Measurements from ENCODE around the gene MRPL46. TPM values are rescaled to one million over a fixed set of nuclear protein-coding genes. Genes with fewer than 3 reads are reported as not detected.

The MRPL46 gene
- total and polyA plus RNA-seq, 2 of the 8 experiments (the other 6 are each of a cell fraction or from before 2014, with no cell fraction given): 17.2 to 24.5 TPM

- no peak overlapping the region for H3K4me2 ChIP-seq (ENCODE audit: insufficient read depth in 1 of 2, low read depth in 2 of 2, low read length in 2 of 2)
- no peak overlapping the region for H3K56ac ChIP-seq (replicated peaks; ENCODE audit: insufficient read length, low read depth, low read length)
- no peak overlapping the region for H2BK5ac ChIP-seq (ENCODE audit: low read depth, low read length)
- no peak overlapping the region for H4K8ac ChIP-seq (ENCODE audit: extremely low read depth, insufficient read depth, low read length)
- no peaks in the 10 kb centered on the region for H4K20me1 ChIP-seq (replicated peaks in 1 of 2; ENCODE audit: control insufficient read depth in 1 of 2, insufficient read depth in 2 of 2, low read length in 2 of 2)
- H3K9me3 ChIP-seq (ENCODE audit: insufficient read depth in 2 of 2, low read depth in 1 of 2, low read length in 1 of 2): no peaks in the 10 kb centered on the region
- no peak overlapping the region for H2BK12ac ChIP-seq (ENCODE audit: low read depth, low read length)
- no peak overlapping the region for H2BK20ac ChIP-seq (ENCODE audit: low read length)
- H3K14ac ChIP-seq (ENCODE audit: insufficient read length): no peak overlapping the region
- H2AK5ac ChIP-seq (ENCODE audit: low read depth, low read length): no peak overlapping the region
- POLR2A ChIA-PET (ENCODE audit: partially characterized antibody): interaction anchor here (1.1 kb wide), 1 partner anchor 103 kb away, joined by 3 read pairs; no protein-coding TSS in a partner anchor
- no peak overlapping the region for H3K18ac ChIP-seq (ENCODE audit: extremely low read depth, low read length)
- no peak overlapping the region for H4K91ac ChIP-seq (replicated peaks; ENCODE audit: insufficient read length, low read length)
- H3K27ac ChIP-seq (ENCODE audit: low read depth, low read length): no peak overlapping the region
- FAIRE-seq (no peak), DNase-seq (ENCODE audit: low read depth in 1 of 2, low spot score in 2 of 2) (no peak)
- H3K4me3 ChIP-seq (ENCODE audit: extremely low read depth in 1 of 4, insufficient read depth in 2 of 4, low read depth in 3 of 4, low read length in 4 of 4): no peak overlapping the region
- H3K9ac ChIP-seq (replicated peaks in 1 of 4; ENCODE audit: extremely low read depth in 1 of 4, low read depth in 3 of 4, low read length in 3 of 4): no peak overlapping the region
- no peaks in the 10 kb centered on the region for H3K79me1 ChIP-seq (ENCODE audit: low read depth, low read length)
- H3K36me3 ChIP-seq (ENCODE audit: control insufficient read depth in 2 of 4, insufficient read depth in 4 of 4, low read length in 3 of 4): peaks cover 0 to 9% (median 2%) of the 10 kb centered on the region in 4 experiments; a peak in 3 of 8 replicates
- 89% methylated on average over 5 of the region's 5 CpGs; no CpG with 5 or more reads in 1 of the 2 experiments for WGBS, 2 experiments (ENCODE audit: extremely low coverage in 1 of 2, insufficient coverage in 1 of 2, insufficient read length in 1 of 2, insufficient replicate concordance in 2 of 2, low coverage in 1 of 2, low lambda C conversion rate in 2 of 2, missing lambda C conversion rate in 1 of 2)
- no peaks in the 10 kb centered on the region for H3K23me2 ChIP-seq (ENCODE audit: low read depth, low read length)
- no peak overlapping the region for H2BK15ac ChIP-seq (ENCODE audit: low read length)
- no peaks in the 10 kb centered on the region for H3K79me2 ChIP-seq (ENCODE audit: control insufficient read depth in 1 of 2, insufficient read depth in 2 of 2, low read length in 2 of 2)
- no peak overlapping the region for H3K23ac ChIP-seq (ENCODE audit: insufficient read length)
- H4K5ac ChIP-seq (ENCODE audit: insufficient read length, low read depth, low read length): no peak overlapping the region
- H3K4ac ChIP-seq (replicated peaks; ENCODE audit: insufficient read length, low read depth, low read length): no peak overlapping the region
- H2AFZ ChIP-seq (ENCODE audit: low read length): no peak overlapping the region
- H2BK120ac ChIP-seq (replicated peaks; ENCODE audit: low read depth, low read length): no peak overlapping the region
- no peaks in the 10 kb centered on the region for H3K4me1 ChIP-seq (replicated peaks in 1 of 4; ENCODE audit: control insufficient read depth in 3 of 4, insufficient read depth in 4 of 4, low read length in 3 of 4)
- CTCF ChIA-PET (ENCODE audit: partially characterized antibody): interaction anchor here (0.5 to 2.2 kb wide), 2 partner anchors 26 to 31 kb away, joined by 4 to 6 read pairs; no protein-coding TSS in a partner anchor
- H3K27me3 ChIP-seq (replicated peaks in 1 of 4; ENCODE audit: control insufficient read depth in 3 of 4, extremely low read depth in 1 of 4, insufficient read depth in 3 of 4, low read length in 3 of 4): no peaks in the 10 kb centered on the region
- TF ChIP-seq TAF7 (optimal IDR thresholded peaks at IDR 0.05; ENCODE audit: borderline replicate concordance, low read depth, low read length) (no peak), KDM4A (IDR thresholded peaks at IDR 0.05; ENCODE audit: low read depth, low read length, severe bottlenecking) (no peak), NANOG (IDR thresholded peaks at IDR 0.05; ENCODE audit: insufficient read depth, low read depth, low read length, poor library complexity, severe bottlenecking) (no peak), TAF1 (IDR thresholded peaks at IDR 0.05; ENCODE audit: low read depth, low read length) (no peak), BCL11A (IDR thresholded peaks at IDR 0.05; ENCODE audit: low read depth in 2 of 2, low read length in 2 of 2) (no peak), ATF3 (IDR thresholded peaks at IDR 0.05; ENCODE audit: insufficient read depth, low read depth, low read length) (no peak), SAP30 (IDR thresholded peaks at IDR 0.05; ENCODE audit: insufficient read depth, insufficient replicate concordance, low read length) (no peak), SRF (IDR thresholded peaks at IDR 0.05; ENCODE audit: low read depth, low read length) (no peak), SP4 (IDR thresholded peaks at IDR 0.05; ENCODE audit: low read length) (no peak), HDAC6 (IDR thresholded peaks at IDR 0.05; ENCODE audit: low read depth, low read length) (no peak), RXRA (IDR thresholded peaks at IDR 0.05; ENCODE audit: insufficient read depth, low read depth, low read length) (no peak), KDM5A (IDR thresholded peaks at IDR 0.05; ENCODE audit: low read length) (no peak), POU5F1 (IDR thresholded peaks at IDR 0.05; ENCODE audit: low read depth, low read length) (no peak), TEAD4 (IDR thresholded peaks at IDR 0.05; ENCODE audit: low read depth, low read length) (no peak)
Measured at GRCh38 chr15:88512601-88513000, 45.4 kb upstream of the MRPL46 start.

All from H1 (cell line).